ENCODE measurements around the gene TIMM22. TPM values are rescaled to one million over a fixed set of nuclear protein-coding genes. Genes with fewer than 3 reads are reported as not detected.
A peak's percentile ranks its signal among the peaks of the same experiment; 100 is the strongest.
"Not testable (repeated sequence)": the region's sequence is repeated elsewhere in the genome, so short reads cannot be mapped to it uniquely, and the experiment has no call there.

The TIMM22 gene
- total RNA-seq, 1 experiment from 2014 or later: 23.2 TPM

DNA sequence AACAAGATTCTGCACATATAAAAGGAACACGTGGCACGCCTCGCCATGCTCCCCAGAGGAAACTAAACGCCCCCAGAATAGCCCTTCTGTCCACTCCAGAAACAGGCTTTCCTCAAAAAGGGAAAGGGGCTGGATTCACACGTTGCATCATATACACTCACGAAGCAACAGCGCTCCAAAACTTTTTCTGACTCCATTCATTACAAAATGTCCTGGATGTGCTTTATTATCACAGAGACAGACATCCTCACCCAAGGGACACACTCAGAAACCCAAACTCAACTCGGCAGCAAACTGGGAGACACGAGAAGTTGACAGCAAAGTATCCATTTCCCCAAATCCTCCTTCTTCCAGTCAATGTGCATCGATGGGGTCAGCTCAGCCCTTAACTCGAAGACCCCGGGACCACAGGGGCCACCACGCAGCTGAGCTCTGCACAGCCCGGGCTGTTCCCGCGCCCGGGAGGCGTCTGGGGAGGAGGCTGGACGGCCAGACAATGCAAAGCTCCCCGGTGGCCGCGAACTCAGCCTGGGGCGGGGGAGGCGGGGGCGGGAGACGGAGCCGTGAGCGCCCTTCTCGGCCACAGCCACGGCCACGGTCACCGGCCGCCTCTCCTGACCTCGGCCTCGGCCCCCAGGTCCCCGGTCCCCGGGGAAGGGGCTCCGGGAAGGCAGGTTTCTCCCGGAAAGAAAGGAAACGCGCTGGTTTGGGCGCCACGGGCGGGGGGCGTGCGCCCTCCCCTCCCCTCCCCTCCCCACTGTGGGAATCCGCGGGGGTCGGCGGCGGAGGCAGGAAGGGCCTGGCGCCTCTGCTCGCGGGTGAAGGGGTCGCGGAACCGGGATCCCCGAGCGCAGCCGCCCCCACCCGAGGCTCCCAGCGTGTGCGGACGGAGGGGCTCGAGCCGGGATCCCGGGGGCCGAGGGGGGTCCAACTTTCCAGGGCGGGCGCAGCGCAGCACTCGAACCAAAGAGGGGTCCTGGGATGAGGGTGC lies 18.5 kb upstream of the TIMM22 start:
- peak overlapping the region; percentile 45; the same call in 1 of the 2 replicates for H3K27ac ChIP-seq
- peak; percentile 37 to 51 for DNase-seq (ENCODE audit: low read depth in 1 of 2, low spot score in 2 of 2)
- H3K36me3 ChIP-seq: peaks cover 7% of the 10 kb centered on the region; the same call in 1 of the 2 replicates
- no peaks in the 10 kb centered on the region for H3K9me3 ChIP-seq (replicated peaks)
- H3K4me3 ChIP-seq: peak overlapping the region; percentile 97
- peaks cover 6% of the 10 kb centered on the region; the same call in 1 of the 2 replicates for H3K27me3 ChIP-seq (replicated peaks)
- H3K4me1 ChIP-seq (replicated peaks): peaks cover 20% of the 10 kb centered on the region

DNA sequence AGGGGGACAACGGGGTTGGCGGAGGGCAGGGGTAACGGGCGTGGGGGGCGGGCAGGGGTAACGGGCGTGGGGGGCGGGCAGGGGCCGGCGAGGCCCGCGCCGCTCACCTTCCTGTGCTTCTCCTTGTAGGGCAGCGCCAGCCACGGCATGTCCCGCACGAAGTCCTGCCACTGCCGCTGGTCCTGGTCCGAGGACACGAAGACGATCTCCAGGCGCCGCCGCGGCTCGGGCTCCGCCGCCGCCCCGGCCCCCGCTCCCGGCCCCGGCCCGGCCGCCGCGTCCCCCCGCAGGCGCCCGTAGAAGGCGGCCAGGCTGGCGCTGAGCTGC lies 17.8 kb upstream of the TIMM22 start:
- H3K9me3 ChIP-seq (replicated peaks): no peaks in the 10 kb centered on the region
- H3K4me1 ChIP-seq (replicated peaks): peaks cover 20% of the 10 kb centered on the region
- DNase-seq (ENCODE audit: low read depth in 1 of 2, low spot score in 2 of 2): no peak
- peak overlapping the region; percentile 97 for H3K4me3 ChIP-seq
- no peak overlapping the region; the same call in 1 of the 2 replicates for H3K27ac ChIP-seq
- H3K27me3 ChIP-seq (replicated peaks): peaks cover 6% of the 10 kb centered on the region; the same call in 1 of the 2 replicates
- peaks cover 7% of the 10 kb centered on the region; the same call in 1 of the 2 replicates for H3K36me3 ChIP-seq

DNA sequence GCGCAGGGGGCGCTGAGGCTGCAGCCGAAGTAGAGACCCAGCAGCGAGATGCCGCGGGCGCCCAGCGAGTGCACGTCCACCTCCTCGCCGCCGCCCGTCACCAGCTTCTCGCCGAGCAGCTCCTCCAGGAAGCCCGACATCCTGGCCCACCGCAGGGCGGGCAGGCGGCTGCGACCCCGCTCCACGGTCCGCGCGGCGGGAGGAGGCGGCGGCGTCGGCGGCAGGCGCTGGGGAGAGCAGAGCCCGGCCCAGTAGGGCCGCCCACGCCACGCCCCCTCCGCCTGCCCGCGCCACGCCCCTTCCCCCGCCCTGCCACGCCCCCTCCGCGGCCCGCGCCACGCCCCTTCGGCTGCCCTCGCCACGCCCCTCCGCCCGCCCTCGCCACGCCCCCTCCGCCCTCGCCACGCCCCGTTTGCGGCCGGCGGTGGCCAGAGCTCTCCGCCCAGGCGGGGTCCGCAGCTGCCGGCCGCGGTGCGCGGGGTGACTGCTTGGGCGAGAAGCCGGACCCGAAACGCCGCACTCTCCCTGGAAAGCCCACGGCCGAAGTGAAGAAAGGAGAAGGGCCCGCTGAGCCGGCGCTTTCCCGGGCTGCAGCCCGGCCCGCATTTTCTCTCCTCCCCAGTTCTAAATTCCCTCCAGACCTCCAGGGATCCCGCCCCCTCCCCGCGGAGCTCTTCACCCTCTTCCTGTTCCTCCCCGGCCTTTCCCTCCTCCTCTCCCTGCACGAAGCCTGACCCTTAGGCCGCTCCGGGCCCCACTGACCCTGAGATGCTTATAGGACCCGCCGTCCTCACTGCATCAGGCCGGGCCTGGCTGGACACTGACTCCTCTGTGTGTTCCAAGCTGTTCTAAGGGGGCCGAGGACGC lies 17.2 kb upstream of the TIMM22 start, which contains the start of gene NXN:
Gene NXN, minus strand, starts transcription at position 238 of the 867 bp plus-strand sequence.
- Histone ChIP-seq H3K4me3 (peak within 1 kb of the TSS; percentile 97), H3K4me1 (replicated peaks) (peaks cover 20% of the 10 kb centered on the region), H3K9me3 (replicated peaks) (no peaks in the 10 kb centered on the region), H3K27me3 (replicated peaks) (peaks cover 6% of the 10 kb centered on the region; the same call in 1 of the 2 replicates), H3K36me3 (peaks cover 7% of the 10 kb centered on the region; the same call in 1 of the 2 replicates), H3K27ac (peak within 1 kb of the TSS; percentile 45; the same call in 1 of the 2 replicates)
- peak; percentile 78 to 91 for DNase-seq (ENCODE audit: low read depth in 1 of 2, low spot score in 2 of 2)

DNA sequence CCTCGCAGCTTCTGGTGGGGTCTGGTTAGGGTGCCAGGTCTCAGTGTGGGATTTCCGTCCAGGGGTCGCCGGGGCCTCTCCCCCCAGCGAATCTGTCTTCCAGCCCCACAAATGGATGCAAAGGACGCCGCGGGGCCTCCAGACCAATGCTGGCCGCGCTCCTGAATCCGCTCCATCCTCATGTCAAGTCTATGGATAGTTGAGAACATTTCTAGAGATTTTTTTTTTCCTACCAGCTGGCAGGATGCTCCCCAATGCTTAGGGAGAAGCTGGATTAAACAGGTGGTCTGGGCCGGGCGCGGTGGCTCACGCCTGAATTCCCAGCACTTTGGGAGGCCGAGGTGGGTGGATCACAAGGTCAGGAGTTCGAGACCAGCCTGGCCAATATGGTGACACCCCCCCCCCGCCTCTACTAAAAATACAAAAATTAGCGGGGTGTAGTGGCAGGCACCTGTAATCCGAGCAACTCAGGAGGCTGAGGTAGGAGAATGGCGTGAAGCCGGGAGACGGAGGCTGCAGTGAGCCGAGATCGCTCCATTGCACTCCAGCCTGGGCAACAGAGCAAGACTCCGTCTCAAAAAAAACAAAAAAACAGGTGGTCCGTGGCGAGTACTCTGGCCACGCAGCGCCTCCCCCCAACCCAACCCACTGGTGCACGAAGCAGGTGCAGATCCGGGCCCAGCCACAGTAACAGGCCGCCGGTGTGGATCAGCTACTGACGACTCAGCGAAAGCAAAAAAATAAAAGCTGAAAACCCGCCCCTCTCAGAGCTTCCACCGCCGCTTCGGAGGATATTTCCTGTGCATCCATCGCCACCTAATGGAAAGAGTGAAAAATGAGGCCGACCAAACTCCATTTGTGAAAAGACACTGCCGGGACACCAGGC lies 16.3 kb upstream of the TIMM22 start:
- H3K27ac ChIP-seq: no peak overlapping the region
- peak; percentile 70 to 76 for DNase-seq (ENCODE audit: low read depth in 1 of 2, low spot score in 2 of 2)
- no peak overlapping the region for H3K4me3 ChIP-seq
- no peaks in the 10 kb centered on the region for H3K9me3 ChIP-seq (replicated peaks)
- peaks cover 7% of the 10 kb centered on the region; the same call in 1 of the 2 replicates for H3K36me3 ChIP-seq
- peaks cover 20% of the 10 kb centered on the region for H3K4me1 ChIP-seq (replicated peaks)
- peaks cover 6% of the 10 kb centered on the region; the same call in 1 of the 2 replicates for H3K27me3 ChIP-seq (replicated peaks)

DNA sequence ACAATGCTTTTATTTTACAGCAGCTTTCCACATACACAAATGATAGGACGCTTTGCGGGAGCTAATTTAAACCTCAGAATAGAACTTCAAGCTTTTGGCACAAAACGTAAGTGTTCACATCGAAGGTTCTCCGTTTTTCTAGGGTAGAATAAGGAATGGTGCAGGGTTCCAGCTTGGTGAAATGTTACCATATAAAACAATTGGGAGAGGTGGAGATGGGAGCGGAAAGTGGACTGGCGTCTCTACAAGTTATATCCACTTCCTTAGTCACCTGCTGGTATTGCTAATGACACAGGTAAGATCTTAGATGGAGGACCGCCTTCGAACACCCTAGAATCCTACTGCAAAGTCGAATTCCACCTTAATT lies 15.7 kb upstream of the TIMM22 start:
- H3K4me1 ChIP-seq (replicated peaks): peaks cover 20% of the 10 kb centered on the region
- no peak overlapping the region for H3K27ac ChIP-seq
- no peak for DNase-seq (ENCODE audit: low read depth in 1 of 2, low spot score in 2 of 2)
- H3K36me3 ChIP-seq: peaks cover 7% of the 10 kb centered on the region; the same call in 1 of the 2 replicates
- H3K9me3 ChIP-seq (replicated peaks): no peaks in the 10 kb centered on the region
- no peak overlapping the region for H3K4me3 ChIP-seq
- peaks cover 6% of the 10 kb centered on the region; the same call in 1 of the 2 replicates for H3K27me3 ChIP-seq (replicated peaks)

DNA sequence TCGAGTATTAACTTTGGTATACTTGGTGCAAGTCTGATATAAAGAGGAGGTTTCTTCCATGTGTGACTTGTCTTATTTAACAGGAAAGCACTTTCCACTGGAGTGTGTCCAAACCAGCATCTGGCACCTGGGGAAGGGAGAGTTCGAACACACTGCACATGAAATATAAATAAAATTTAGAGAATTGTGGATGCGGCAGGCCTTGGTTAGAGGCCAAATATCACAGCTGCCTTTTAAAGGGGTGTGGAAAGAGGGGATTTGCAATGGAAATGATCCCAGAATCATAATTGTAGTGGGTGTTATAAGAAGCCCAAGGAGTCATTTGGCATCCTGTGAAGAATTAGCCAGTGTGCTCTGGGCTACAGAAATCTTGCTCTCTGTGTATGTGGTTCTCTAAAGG lies 13.0 kb upstream of the TIMM22 start:
- Histone ChIP-seq H3K36me3 (no peaks in the 10 kb centered on the region; the same call in 1 of the 2 replicates), H3K27ac (no peak overlapping the region), H3K4me3 (no peak overlapping the region), H3K4me1 (replicated peaks) (peaks cover 9% of the 10 kb centered on the region), H3K27me3 (replicated peaks) (no peaks in the 10 kb centered on the region), H3K9me3 (replicated peaks) (no peaks in the 10 kb centered on the region)
- no peak for DNase-seq (ENCODE audit: low read depth in 1 of 2, low spot score in 2 of 2)

DNA sequence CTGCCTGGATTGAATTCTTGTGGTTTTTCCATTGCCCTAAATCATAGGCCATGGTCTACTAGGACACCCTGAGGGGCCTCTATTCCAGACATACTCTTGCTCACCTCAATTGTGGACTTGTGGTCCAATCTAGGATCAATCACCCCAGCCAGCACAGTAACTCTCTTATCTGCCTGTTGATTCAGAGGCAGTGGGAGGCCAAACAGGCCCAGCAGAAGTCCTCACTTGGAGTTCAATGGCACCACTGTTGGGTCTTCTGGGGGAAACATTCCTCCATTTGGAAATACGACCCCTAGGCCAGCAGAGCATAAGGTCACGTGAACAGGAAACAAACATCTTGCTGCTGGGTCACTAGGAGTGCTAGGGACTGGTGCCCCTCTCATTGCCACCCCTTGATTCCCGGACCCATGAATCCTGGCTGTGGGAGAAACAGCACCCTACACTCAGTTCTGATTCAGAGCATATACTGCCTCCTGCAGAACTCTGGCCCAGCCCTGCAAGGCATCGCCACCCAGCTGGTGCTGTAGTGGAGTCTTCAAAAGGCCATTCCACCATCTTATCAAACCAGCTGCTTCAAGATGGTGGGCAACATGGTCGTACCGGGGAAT lies 10.5 kb upstream of the TIMM22 start:
- H3K27ac ChIP-seq: no peak overlapping the region
- H3K27me3 ChIP-seq (replicated peaks): no peaks in the 10 kb centered on the region
- no peaks in the 10 kb centered on the region for H3K9me3 ChIP-seq (replicated peaks)
- H3K4me3 ChIP-seq: no peak overlapping the region
- H3K4me1 ChIP-seq (replicated peaks): no peaks in the 10 kb centered on the region
- H3K36me3 ChIP-seq: no peaks in the 10 kb centered on the region
- DNase-seq (ENCODE audit: low read depth in 1 of 2, low spot score in 2 of 2): no peak

DNA sequence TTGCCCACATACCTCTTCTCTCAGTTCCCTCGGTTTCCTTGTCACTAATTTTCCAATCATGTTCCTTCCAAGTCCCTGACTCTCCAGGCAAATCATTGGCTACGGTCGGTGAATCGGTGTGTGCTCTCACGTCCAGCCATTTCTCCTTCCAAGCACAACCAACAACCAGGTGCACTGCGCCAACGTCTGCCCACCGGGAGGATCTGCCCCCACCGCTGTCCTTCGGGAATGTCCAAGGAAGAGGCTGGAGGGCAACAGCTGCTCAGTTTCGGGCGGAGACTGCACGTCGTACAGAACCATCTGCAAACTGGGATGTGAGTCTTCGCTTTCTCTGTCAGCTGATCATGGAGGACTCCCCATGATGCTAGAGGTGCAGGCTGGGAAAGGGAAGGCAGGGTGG lies 9.0 kb upstream of the TIMM22 start:
- no peak for DNase-seq (ENCODE audit: low read depth in 1 of 2, low spot score in 2 of 2)
- H3K27me3 ChIP-seq (replicated peaks): no peaks in the 10 kb centered on the region

DNA sequence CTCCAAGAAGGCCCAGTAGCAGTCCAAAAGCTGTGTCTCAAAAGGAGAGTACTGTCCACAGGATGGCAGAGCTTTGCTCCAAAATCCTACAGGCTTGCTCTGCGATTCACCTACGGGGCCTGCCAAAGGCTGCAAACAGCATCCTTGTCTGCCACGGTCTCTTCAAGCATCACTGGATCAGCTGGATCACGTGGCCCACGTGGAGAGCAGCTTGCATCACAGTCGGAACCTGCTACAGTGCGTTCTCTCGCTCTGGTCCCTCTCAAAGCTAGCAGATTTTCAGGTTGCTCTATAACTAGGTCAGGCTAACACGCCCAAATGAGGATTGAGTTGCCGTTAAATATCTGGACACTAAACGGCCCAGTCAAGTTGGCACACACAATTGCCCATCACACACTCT lies 8.4 kb upstream of the TIMM22 start:
- Histone ChIP-seq H3K4me3 (no peak overlapping the region), H3K36me3 (no peaks in the 10 kb centered on the region), H3K4me1 (replicated peaks) (no peaks in the 10 kb centered on the region), H3K9me3 (replicated peaks) (no peaks in the 10 kb centered on the region), H3K27me3 (replicated peaks) (no peaks in the 10 kb centered on the region), H3K27ac (no peak overlapping the region)
- DNase-seq (ENCODE audit: low read depth in 1 of 2, low spot score in 2 of 2): no peak

More for the DNA sequence above, 9.0 kb upstream of the TIMM22 start:
- Histone ChIP-seq H3K9me3 (replicated peaks) (no peaks in the 10 kb centered on the region), H3K4me1 (replicated peaks) (no peaks in the 10 kb centered on the region), H3K4me3 (no peak overlapping the region), H3K27ac (no peak overlapping the region), H3K36me3 (no peaks in the 10 kb centered on the region)

DNA sequence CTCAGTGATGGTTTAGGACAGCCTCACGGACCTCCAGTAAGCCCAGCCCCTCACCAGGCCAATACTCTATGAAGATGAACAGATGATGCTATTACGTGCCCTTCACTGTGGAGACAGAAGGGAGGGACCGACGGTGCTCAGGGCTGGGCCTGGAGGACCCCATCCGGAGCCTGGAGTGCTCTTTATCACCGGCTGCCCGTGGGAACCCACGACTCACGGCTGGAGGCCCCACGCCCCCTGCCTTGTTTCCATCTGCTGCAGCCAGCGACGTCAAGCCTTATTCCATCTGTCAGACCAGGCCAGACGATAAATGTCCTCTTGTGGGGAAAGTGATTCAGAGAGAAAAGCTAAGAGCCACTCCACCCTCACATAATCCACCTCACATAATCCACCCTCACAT lies 4.0 kb upstream of the TIMM22 start:
- Histone ChIP-seq H3K36me3 (peaks cover 5% of the 10 kb centered on the region), H3K27me3 (replicated peaks) (no peaks in the 10 kb centered on the region), H3K4me1 (replicated peaks) (peaks cover 10% of the 10 kb centered on the region; the same call in 1 of the 2 replicates), H3K27ac (no peak overlapping the region), H3K4me3 (no peak overlapping the region), H3K9me3 (replicated peaks) (no peaks in the 10 kb centered on the region)
- no peak for DNase-seq (ENCODE audit: low read depth in 1 of 2, low spot score in 2 of 2)

DNA sequence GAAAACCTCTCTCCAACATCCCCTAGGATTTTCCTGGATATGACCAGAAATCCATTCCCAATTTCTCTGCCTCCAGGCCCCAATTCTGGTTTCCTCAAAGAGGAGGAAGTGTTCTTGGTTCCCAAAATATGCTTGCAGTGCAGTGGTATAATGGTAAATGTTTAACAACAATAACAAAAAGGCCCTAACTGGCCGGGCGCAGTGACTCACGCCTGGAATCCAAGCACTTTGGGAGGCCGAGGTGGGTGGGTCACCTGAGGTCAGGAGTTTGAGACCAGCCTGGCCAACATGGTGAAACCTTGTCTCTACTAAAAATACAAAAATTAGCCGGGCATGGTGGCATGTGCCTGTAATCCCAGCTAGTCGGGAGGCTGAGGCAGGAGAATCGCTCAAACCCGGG lies 1.6 kb upstream of the TIMM22 start:
- DNase-seq (ENCODE audit: low read depth in 1 of 2, low spot score in 2 of 2); H3K4me3 ChIP-seq; H3K27ac ChIP-seq; H3K27me3 ChIP-seq (replicated peaks); H3K9me3 ChIP-seq (replicated peaks): not testable (repeated sequence)
- Histone ChIP-seq H3K36me3 (peaks cover 23% of the 10 kb centered on the region), H3K4me1 (replicated peaks) (peaks cover 14% of the 10 kb centered on the region)

DNA sequence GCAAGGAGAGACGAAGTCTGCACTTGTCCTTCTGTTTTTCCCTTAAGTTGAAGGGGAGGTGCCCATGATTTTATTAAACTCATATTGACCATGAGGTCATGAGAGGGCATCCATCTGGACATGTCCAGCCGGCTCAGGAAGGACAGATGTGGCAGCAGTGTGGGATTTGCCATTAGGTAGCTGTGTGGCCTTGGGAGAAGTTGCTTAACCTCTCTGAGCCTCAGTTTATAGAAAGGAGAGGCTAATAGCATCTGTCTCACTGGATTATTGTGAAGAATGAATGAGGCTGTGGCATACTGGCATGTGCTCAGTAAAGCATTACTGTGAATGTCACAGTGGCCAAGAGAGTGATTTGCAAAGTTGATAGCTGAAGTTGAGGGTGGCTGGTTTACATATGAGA lies 1.2 kb downstream of the TIMM22 start:
- Histone ChIP-seq H3K27ac (no peak overlapping the region), H3K4me1 (replicated peaks) (peaks cover 42% of the 10 kb centered on the region), H3K4me3 (peak overlapping the region; percentile 84; the same call in 1 of the 2 replicates), H3K9me3 (replicated peaks) (no peaks in the 10 kb centered on the region), H3K36me3 (peaks cover 48% of the 10 kb centered on the region), H3K27me3 (replicated peaks) (no peaks in the 10 kb centered on the region)
- DNase-seq (ENCODE audit: low read depth in 1 of 2, low spot score in 2 of 2): no peak

All from SJSA1 (cell line).